CD4-positive, alpha-beta T cell treated with Interleukin-4 for 1 hour (primary cell): ENCODE measurements around the gene PCNX3.

Experiments
- DNase-seq, 2 donors: peaks; one replicate each; pipeline ENCODE4 v3.0.0-alpha.2; 2020 to 2022

PCNX3 gene

DNA sequence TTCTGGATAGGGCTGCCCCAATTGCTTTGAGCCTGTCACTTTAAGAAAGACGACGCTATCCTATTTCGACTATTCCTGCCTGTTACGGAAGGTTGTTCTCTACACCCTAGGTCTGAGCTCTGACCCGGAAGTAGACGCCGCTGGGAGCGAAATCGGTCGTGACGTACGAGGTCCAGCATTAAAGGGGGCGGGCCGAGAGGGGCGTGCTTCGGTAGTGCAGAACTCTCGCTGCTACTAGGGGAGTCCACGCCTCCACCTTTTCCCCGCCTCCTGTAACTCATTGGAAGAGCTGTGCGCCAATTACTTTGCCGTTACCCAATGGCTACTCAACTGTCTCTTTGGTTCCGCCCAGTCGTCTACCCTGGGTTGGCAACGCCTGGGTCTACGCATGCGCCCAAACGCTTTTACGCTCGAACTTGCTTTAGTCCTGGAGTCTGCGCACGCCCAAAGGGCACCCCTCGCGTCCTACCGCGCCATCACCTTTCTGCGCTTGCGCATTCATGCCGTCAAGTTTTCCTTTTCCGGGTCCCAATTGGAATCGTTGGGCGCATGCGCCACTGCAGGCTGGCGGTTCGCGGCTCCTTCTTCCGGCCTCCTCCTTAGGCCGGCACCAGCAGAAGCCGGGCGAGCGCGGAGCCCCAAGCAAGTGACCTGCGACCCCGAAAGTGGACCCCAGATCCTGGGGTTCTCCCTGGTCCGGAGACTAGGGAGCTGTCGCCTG lies at the start of gene PCNX3:
Gene PCNX3, plus strand, starts transcription at position 548 of the 721 bp plus-strand sequence. CDS start 536 bp downstream, outside the sequence.
- DNase-seq, result peak; percentile 100

DNA sequence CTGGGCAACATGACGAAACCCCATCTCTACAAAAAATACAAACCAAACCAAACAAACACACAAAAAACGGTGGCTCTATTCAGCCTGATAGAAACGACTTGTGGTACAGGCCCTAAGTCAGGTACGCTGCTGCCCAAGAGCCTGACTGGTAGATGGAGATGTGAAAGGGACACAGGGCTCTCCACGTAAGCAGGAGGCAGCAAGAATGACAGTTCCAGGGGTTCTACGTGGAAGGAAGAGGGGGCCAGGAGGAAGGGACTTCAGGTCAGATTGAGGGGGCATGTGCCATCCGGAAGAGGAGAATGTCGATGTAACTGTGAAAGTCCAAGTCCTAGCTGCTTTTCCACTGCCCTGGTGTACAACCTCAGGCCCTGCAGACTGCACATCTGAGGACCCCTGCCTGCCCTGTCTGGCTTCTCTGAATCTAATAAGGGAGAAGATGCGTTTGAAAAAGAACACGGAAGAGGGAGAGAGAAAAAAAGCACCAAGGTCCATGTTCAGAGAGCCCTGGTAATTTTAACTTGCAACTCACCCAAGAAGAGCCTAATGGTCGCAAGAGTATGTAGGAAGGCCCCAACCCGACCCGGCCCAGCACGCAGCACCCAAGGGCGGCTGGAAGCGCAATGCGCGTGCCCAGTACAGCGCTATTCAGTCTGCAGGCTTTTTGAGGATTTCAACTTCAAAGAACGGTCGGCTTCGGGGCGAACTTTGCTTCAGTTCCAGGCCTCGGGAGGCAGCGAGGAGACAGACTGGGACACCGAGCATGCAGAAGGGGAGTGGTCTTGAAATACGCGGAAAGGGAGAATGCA lies 46.2 kb upstream of the PCNX3 start:
- no peak for DNase-seq

DNA sequence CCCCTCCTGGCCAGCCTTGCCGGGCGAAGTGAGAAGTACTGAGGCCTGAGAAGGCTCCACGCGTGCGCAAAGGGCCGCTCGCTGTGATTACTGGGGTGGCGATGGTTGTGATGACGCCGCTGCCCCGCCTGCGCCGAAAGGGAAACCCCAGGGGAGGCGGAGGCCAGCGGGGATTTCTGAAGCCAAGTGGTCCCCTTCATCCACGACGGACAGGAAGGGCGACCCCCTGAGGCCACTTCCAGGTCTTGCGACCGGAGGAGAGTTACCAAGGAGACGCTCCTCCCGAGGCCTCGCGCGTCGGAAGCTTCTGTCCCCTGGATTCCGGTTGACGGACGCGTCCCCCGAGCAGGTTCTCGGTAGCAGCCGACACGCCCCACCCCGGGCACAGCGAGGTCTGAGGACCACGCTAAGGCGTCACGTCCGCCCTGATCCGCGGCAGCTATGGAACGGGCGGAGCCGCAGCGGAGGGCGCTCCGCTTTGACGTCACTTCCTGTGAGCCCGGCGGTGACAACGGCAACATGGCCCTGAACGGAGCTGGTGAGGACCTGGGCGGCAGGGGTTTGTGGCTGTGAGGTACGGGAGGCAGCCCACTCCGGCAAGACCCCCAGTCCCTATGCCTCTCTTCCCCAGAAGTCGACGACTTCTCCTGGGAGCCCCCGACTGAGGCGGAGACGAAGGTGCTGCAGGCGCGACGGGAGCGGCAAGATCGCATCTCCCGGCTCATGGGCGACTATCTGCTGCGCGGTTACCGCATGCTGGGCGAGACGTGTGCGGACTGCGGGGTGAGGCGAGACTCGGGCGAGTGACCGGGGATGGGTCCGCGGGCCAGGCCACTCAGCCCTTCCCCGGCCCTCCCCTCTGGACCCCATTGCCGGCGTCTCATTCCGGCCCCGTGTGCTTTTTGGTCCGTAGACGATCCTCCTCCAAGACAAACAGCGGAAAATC lies 45.3 kb upstream of the PCNX3 start, which contains the start of gene ZNRD2:
Gene ZNRD2, plus strand, starts transcription at position 505 of the 946 bp plus-strand sequence. Its CDS starts 15 bp downstream, at position 520.
- peak; percentile 98 to 99 for DNase-seq

DNA sequence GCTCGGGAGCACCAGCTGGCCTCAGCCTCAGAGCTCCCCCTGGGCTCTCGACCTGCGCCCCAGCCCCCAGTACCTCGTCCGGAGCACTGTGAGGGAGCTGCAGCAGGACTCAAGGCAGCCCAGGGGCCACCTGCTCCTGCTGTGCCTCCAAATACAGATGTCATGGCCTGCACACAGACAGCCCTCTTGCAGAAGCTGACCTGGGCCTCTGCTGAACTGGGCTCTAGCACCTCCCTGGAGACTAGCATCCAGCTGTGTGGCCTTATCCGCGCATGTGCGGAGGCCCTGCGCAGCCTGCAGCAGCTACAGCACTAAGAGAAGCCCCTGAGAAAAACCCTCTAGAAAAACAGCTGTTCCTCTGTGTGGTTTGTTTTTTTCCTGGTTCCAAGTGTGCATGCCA lies 44.2 kb upstream of the PCNX3 start:
- DNase-seq, result no peak

DNA sequence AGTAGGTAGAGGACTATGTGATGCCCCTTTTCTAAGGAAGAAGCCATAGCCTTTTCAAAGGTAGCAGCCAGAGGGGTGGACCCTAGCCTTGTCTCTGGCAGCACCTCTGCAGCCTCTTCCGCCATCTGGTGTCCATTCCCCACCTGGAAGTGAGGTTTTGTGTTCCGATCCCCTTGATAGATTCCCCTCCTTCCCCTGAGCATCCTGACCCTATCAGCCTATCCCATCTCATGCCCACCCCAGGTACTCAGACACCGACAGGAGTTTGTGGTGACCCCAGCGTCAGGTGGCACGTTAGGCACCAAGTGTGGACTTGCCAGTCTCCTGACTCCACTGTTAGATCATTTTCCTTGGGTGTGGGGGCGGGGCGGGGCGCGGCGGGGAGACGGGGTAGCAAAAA lies 43.6 kb upstream of the PCNX3 start:
- DNase-seq, result no peak

DNA sequence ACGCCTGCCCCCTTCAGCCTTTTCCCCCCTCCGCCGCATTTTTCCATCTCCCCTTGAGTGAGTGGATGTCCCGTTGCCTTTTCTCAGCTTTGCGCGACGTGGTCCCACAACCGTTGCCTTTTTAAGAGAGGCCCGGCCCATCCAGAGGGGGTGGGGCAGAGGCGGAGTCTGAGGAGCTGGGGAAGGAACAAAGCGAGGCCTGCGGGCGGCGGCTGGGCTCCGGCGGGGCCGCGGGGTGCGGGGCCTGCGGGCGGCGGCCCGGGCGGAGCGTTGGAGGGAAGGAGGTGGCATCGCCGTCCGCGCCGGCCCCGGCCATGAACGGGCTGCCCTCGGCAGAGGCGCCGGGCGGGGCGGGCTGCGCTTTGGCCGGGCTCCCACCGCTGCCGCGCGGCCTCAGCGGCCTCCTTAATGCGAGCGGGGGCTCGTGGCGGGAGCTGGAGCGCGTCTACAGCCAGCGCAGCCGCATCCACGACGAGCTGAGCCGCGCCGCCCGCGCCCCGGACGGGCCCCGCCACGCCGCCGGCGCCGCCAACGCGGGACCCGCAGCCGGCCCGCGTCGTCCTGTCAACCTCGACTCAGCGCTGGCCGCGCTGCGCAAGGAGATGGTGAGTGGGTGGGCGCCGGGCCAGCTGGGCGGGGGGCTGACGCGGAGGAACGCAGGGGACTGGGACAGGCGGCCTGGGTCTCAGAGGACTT lies 43.1 kb upstream of the PCNX3 start, which contains the start of gene FAM89B:
Gene FAM89B, plus strand, starts transcription at position 183 of the 696 bp plus-strand sequence. Its CDS starts 132 bp downstream, at position 315.
- DNase-seq, result peak; percentile 89 to 91

DNA sequence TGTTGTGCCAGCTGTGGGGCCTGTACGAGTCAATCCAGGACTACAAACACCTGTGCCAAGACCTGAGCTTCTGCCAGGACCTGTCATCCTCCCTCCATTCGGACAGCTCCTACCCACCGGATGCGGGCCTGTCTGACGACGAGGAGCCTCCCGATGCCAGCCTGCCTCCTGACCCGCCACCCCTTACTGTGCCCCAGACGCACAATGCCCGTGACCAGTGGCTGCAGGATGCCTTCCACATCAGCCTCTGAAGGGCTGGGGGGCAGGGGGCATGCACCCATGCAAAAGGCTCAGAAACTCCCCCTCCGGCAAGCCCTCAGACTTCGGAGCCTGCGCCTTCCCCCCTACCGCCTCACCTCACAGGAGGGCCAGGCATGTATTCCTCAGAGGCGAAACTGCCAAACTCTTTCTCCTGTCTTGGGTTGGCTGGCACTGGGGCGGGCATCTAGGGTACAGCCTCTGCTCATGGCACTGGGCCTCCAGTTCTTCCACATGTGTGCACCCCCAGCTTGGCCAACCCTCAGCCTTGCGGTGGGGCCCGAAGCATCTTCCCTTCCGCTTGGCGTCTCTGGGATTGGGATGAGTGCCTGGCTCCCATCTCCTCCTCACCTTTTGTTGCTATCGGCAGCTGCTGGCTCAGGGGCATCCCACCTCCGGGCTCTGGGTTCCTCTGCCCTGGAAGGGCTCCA lies 42.0 kb upstream of the PCNX3 start:
- DNase-seq, result no peak

DNA sequence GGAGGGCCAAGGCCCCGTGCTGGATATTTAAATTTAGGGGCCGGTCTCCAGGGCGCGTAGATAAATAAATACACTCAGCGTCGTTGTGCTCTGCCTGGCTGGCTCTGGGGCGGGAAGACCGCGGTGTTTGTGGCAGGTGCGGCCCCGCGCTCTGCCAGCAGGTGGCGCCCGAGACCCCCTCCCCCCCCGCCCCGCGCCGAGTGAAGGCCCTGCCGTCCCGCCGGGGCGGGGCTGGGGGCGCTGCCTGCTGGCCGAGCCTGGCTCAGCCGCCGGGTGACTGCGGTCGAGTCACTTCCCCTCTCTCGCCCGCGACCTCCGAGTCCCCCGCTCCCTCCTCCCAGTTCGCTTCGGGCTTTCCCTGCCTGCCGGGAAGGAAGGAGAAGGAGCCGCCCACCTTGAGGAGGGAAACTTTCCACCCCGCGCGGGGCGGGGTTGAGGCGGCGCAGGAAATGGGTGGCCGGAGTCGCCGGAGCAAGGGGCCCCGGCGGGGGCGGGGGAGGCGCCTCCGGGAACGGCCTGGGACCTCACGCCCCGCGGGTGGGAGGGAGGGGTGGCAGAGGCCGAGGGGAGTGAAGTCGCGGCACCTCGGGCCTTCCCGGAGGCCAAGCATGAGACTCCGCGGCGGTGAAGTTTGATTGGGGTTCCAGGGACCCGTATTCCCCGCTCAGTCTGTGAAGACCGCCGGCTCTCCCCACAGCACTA lies 41.3 kb upstream of the PCNX3 start:
- peak; percentile 94 for DNase-seq

DNA sequence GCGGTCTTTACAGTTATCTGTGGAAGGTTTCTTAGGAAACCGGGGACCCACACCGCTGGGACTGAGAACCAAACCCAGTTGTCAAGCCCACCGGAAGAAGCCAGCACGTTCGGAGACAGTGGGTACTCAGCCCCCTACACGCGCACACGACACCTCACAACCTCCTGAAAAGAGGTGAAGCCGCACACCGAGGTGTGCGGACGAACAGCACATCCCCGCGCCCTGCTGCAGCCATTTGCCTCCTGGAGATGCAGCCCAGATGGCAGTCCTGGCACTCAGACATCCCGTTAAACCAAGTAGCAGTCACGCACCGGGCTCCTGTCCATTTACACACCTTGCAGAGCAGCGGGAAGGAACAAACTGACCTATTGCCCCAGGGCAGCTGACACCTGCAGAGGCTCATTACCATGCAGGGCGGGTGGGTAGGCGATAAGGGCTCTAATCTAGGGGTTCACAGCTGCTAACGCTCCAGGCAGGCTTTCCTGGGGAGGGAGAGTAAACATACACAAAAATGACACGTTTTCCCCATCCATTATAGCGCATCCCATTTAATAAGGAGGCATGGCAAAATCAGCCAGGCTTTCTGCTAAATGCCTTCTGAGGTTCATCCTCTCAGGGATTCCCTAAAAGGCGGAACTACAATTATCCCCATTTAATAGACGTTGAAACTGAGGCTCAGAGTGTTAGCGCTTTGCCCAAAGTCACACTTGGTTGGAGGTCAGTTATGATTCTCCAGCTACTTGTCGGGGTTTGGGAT lies 40.6 kb upstream of the PCNX3 start:
- DNase-seq, result peak in 1 of 2 donors; percentile 40

DNA sequence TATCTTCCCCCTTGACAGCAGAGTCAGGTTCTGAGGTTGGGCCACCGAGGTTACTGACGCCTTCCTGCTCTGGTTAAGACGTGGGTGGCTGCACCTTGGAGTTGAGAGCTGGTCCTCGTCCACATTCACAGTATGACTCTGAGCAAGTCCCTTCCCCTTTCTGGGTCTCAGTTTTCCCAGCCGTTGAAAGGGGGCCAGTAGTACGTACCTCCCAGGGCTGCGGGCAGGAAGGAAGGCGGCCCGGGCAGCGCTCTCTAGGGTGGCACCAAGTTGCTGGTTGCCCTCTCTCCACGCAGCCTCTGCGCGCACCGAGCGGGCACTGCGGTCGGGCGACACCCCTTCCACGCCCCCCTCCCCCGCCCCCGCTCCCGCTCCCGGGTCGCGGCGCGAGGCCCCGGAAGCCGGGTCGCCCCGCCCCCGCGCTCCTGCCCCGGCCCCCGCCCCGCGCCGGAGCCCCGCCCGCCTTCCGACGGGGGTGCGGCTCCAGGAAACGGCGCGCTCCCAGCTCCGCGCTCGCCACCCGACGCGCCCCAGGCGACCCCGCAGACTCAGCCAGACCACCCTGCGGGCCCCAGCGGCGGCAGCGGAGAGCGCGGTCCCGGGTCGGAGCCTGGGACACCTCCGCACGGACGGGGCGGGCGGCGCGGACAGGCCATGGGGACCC lies 39.9 kb upstream of the PCNX3 start, which contains the start of gene EHBP1L1:
Gene EHBP1L1, plus strand, starts transcription at position 486 of the 664 bp plus-strand sequence. CDS start 250 bp downstream, outside the sequence.
- DNase-seq, result peak; percentile 84 to 86

DNA sequence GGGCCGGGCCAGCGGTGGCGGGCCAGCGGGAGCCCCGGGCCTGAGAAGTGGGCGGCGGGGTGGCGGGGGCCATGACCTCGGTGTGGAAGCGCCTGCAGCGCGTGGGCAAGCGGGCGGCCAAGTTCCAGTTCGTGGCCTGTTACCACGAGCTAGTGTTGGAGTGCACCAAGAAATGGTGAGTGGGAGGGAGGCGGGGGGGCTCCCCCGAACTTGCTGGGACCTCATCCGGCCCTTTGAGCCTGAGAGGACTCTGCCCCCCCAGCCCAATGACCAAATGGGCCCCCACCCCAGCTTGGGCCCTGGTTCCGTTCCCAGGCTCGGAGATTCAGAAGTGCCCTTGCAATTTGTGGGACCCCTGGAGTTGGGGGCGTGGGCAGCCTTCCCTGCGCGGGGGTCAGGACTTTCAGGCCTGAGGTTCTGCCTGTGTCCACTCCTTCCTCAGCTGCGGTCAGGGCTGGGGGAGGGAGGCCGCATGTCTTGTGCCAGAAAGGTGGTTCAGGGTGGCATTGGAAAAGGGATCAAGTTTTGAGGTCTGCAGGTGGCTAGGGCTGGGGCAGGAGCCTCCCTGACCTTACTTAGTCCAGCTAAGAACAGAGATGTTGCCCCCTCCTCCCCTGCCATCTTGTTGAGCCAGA lies 39.2 kb upstream of the PCNX3 start:
- DNase-seq, result no peak

DNA sequence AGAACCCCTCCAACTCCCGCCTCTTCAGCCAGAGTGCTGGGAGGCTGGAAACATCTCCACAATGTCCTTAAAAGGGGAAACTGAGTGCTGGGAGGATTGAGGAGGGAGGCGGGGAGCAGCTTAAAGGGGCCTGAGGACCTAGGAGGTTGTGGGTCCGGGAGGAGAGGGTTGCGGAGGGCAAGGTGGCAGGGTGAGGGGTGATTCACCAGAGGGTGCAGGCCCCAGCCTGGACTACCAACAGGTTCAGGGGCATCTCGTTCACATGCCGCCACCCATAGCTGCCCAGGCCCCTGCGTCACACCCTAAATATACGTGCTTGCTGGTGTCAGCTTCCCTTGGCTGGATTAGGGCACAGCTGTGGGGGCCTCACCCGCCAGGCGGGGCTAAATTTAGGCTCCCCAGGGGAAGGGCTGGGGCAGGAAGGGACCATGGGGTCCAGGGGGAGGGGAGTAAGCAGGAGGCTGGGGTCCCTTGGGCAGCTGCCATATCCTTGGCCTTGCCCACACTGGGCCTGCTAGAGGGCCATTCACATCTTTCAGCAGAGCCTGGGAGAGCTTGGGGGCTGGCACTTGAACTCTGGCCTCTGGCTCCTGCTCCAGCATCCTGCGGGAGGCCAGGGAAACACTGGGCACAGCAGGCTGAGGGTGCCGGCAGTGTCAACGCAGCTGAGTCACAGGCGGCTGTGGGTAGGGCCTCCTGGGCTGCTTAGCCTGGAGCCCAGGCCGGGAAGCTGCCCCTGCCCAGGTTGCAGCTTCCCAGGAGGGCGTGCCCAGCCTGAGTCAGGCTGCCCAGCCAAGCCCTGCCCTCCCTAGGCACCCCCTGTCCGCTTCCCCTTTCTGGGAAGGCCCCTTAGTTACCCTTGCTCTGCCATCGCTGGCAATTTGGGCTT lies 38.5 kb upstream of the PCNX3 start:
- DNase-seq, result peak; percentile 35 to 76

DNA sequence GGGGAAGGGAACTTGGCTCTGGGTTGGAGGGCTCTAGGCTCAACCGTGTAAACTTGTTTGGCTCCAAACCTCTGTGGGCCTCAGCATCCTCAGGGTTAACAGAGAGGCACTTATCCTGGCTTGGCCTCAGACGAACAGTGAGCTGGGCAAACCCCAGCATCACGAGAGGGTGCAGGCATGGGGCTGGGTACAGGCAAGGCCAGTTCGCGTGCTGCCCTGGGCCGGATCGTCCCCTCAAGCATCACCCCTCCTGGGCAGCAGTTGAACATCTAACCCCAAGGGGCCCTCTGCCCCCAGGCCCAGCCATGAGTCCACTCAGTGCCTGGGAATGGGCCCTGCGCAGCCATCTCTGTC lies 37.8 kb upstream of the PCNX3 start:
- DNase-seq, result no peak

DNA sequence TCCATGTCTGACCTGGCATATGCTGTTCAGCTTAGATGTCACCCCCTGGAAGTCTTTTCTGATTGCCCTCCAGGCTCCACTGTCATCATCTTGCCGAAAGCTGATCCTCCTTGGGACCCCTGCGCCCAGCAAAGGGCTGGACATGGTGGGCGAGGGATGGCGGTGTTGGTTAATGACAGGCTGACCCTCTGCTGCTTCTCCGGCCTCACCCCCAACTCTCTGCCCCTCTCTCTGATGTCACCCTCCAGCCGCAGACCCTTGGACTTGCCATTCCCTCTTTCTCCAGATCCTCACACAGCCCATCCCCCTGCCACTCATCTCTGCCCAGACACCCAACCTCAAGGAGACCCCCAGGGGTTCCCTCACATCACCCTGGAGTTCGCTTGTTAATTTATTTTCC lies 37.4 kb upstream of the PCNX3 start:
- DNase-seq, result no peak

DNA sequence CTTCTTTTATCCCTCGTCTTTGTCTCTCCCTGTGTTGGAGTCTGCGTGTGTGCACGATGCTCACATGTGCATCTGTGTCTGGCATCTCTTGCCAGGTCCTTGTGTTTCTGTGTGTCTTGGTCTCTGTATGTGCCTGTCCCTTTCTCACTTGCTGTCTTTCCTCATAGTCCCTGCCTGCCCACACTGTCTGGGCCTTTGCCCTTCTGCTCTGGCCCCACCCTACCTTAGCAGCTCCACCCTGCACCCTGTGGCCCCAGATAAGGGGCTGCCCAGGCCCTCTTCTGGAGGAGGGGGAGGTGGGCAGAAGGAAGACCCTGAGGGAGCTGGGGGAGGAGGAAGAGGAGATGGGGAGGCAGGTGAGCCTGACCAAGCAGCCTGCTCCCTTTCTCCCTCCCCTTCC lies 36.9 kb upstream of the PCNX3 start:
- DNase-seq, result no peak

DNA sequence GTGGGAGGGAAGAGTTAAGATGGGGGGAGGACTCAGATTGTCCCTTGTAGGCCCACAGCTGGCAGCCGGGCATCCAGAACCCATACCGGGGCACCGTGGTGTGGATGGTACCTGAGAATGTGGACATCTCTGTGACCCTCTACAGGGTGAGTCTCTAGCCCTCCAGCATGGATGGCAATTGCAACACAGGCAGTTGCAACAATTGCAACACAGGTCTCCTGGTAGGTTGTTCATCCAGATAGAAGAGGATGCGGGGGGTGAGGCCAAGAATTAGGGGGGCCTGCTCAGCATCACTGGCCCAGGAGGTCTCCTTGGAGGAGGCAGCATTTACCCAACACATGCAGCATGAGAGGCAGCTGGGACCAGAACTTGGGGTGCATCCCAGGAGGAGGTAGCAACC lies 36.3 kb upstream of the PCNX3 start:
- no peak for DNase-seq

DNA sequence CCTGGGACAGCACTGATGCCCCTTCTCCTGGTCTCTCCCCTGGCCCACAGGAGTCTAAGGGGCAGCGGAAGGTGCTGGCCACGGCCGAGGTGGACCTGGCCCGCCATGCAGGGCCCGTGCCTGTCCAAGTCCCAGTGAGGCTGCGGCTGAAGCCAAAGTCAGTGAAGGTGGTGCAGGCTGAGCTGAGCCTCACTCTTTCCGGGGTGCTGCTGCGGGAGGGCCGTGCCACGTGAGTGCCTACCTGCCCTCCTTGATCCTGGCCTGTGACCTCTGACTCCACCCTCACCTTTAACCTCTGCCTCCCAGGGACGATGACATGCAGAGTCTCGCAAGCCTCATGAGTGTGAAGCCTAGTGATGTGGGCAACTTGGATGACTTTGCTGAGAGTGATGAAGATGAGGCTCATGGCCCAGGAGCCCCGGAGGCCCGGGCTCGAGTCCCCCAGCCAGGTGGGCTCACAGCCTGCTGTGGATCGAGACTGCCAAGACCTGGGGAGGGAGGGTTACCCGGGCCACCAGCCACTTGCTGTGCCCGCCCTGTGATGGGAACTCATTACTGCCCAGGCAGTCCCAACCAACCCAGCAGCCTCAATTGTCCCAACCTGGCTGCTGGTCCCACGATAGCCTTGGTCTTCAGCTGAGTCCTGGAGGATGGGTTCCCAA lies 35.4 kb upstream of the PCNX3 start:
- DNase-seq, result no peak
